GM12878 (cell line): ENCODE data around the gene TMEM72. TPM values are rescaled to one million over a fixed set of nuclear protein-coding genes. Genes with fewer than 3 reads are reported as not detected.

Experiments
- ATAC-seq: fragments of 200-7000 bp; cut with Tn5 transposase; 3 replicates; pipeline ENCODE4 v1.9.1; 2020; ENCODE audit warnings: mild to moderate bottlenecking, moderate library complexity
- BruUV-seq: library from RNA; stranded (reverse); fragments of 400-500 nt; replicated peaks from 2 replicates; lab custom pipeline; 2021; lab: Mats Ljungman, UMichigan
- CTCF ChIA-PET: fragments of 300-600 bp; sonication (Branson Sonifier 250); formaldehyde crosslinking; extraction: SDS; loops from one replicate; lab custom pipeline; 2021; ENCODE audit warnings: inconsistent platforms; lab: Yijun Ruan, JAX
- POLR2A ChIA-PET: fragments of 350-600 bp; formaldehyde crosslinking; extraction: SDS; loops from one replicate; lab custom pipeline; 2021; ENCODE audit warnings: inconsistent platforms; lab: Charles Lee
- RAD21 ChIA-PET: fragments of 300-600 bp; sonication (Branson Sonifier 250); formaldehyde crosslinking; loops from one replicate; lab custom pipeline; 2023; ENCODE audit warnings: antibody characterized with exemption; ENCODE audit not compliant: unreplicated experiment; lab: Charles Lee
- SMC1A ChIA-PET: fragments of 300-600 bp; sonication (Branson Sonifier 250); formaldehyde crosslinking; loops from one replicate; lab custom pipeline; 2023; ENCODE audit not compliant: unreplicated experiment, uncharacterized antibody; lab: Charles Lee
- DNase-seq: peaks from one replicate; pipeline ENCODE4 v3.0.0-alpha.2; 2011; ENCODE audit warnings: low read depth, low spot score
- FAIRE-seq: peaks from 3 replicates; lab custom pipeline; 2011; peaks lifted over from hg19 to GRCh38; lab: Jason Lieb, UNC
- H2AFZ ChIP-seq: 2 replicates; pipeline ENCODE4 v1.6.0; 2011; ENCODE audit warnings: low read depth, low read length, control low read depth; ENCODE audit not compliant: control insufficient read depth
- H3K27ac ChIP-seq: 2 replicates; pipeline ENCODE4 v1.5.1; 2011; ENCODE audit warnings: control low read depth; ENCODE audit not compliant: control insufficient read depth, insufficient read depth
- H3K27me3 ChIP-seq, 2 experiments: replicated peaks in 1 of 2; 2 replicates each; pipeline versions ENCODE4 v1.6.0 to v1.6.1; 2011; ENCODE audit warnings: low read length in 1 of 2; ENCODE audit not compliant: control insufficient read depth in 2 of 2, insufficient read depth in 2 of 2
- H3K36me3 ChIP-seq, 2 experiments: 2 replicates each; pipeline ENCODE4 v1.5.1; 2011; ENCODE audit warnings: low read length in 1 of 2; ENCODE audit not compliant: control insufficient read depth in 2 of 2, insufficient read depth in 2 of 2
- H3K4me1 ChIP-seq: 2 replicates; pipeline ENCODE4 v1.6.1; 2011; ENCODE audit warnings: mild to moderate bottlenecking, low read length, moderate library complexity, mixed read lengths; ENCODE audit not compliant: control insufficient read depth, insufficient read depth
- H3K4me2 ChIP-seq: 2 replicates; pipeline ENCODE4 v1.6.0; 2011; ENCODE audit warnings: control low read depth; ENCODE audit not compliant: control insufficient read depth, insufficient read depth
- H3K4me3 ChIP-seq: fragments of 200-600 bp; sonication (generic); 2 replicates; pipeline ENCODE4 v1.5.1; 2016
- H3K79me2 ChIP-seq: 2 replicates; pipeline ENCODE4 v1.6.0; 2011; ENCODE audit warnings: low read length; ENCODE audit not compliant: control insufficient read depth, insufficient read depth
- H3K9ac ChIP-seq: 2 replicates; pipeline ENCODE4 v1.8.0; 2011; ENCODE audit warnings: low read length, control low read depth, mixed read lengths; ENCODE audit not compliant: control insufficient read depth, insufficient read depth
- H3K9me3 ChIP-seq: replicated peaks from 3 replicates; pipeline ENCODE4 v1.5.1; 2011; ENCODE audit warnings: mild to moderate bottlenecking, low read length; ENCODE audit not compliant: control insufficient read depth, insufficient read depth
- H4K20me1 ChIP-seq: 2 replicates; pipeline ENCODE4 v1.6.0; 2011; ENCODE audit not compliant: control insufficient read depth, insufficient read depth
- ATF7 ChIP-seq: fragments of 450-650 bp; IDR thresholded peaks from 2 replicates; pipeline ENCODE4 v1.6.1; 2016; ENCODE audit warnings: low read depth, mild to moderate bottlenecking
- CBX5 ChIP-seq: sonication (generic); IDR thresholded peaks from 2 replicates; pipeline ENCODE4 v1.6.1; 2016; ENCODE audit warnings: low read depth, moderate library complexity, mild to moderate bottlenecking, inconsistent platforms
- CHD1 ChIP-seq: IDR thresholded peaks from 2 replicates; pipeline ENCODE4 v1.6.1; 2012; ENCODE audit warnings: low read depth, low read length, improper control_type of control experiment
- GABPA ChIP-seq: IDR thresholded peaks from 2 replicates; pipeline ENCODE4 v1.6.1; 2014; ENCODE audit warnings: antibody characterized with exemption, low read depth, mild to moderate bottlenecking, inconsistent platforms
- IKZF1 ChIP-seq: fragments of 450-650 bp; conservative IDR thresholded peaks from 2 replicates; pipeline ENCODE4 v1.6.1; 2017; ENCODE audit warnings: antibody characterized with exemption, mild to moderate bottlenecking
- JUNB ChIP-seq: IDR thresholded peaks from 2 replicates; pipeline ENCODE4 v1.6.1; 2016; ENCODE audit warnings: antibody characterized with exemption, mild to moderate bottlenecking
- KLF5 ChIP-seq: fragments of 450-650 bp; IDR thresholded peaks from 2 replicates; pipeline ENCODE4 v1.6.1; 2014; ENCODE audit warnings: mild to moderate bottlenecking; ENCODE audit not compliant: partially characterized antibody
- NFXL1 ChIP-seq: fragments of 450-650 bp; IDR thresholded peaks from 2 replicates; pipeline ENCODE4 v1.6.1; 2017; ENCODE audit warnings: antibody characterized with exemption, mild to moderate bottlenecking, borderline replicate concordance
- NFYA ChIP-seq: IDR thresholded peaks from 2 replicates; pipeline ENCODE4 v1.6.1; 2011; ENCODE audit warnings: low read depth, mild to moderate bottlenecking, low read length, improper control_type of control experiment, borderline replicate concordance
- PAX8 ChIP-seq: fragments of 450-650 bp; IDR thresholded peaks from 2 replicates; pipeline ENCODE4 v1.6.1; 2017; ENCODE audit warnings: mild to moderate bottlenecking, moderate library complexity
- PKNOX1 ChIP-seq: fragments of 450-650 bp; IDR thresholded peaks from 2 replicates; pipeline ENCODE4 v1.6.1; 2016; ENCODE audit warnings: mild to moderate bottlenecking
- POU2F2 ChIP-seq: IDR thresholded peaks from 3 replicates; pipeline ENCODE4 v1.6.1; 2011; ENCODE audit warnings: low read depth, mild to moderate bottlenecking, low read length, borderline replicate concordance
- SMARCA5 ChIP-seq: fragments of 450-650 bp; IDR thresholded peaks from 2 replicates; pipeline ENCODE4 v1.6.1; 2017; ENCODE audit warnings: mild to moderate bottlenecking
- ZBED1 ChIP-seq: IDR thresholded peaks from 2 replicates; pipeline ENCODE4 v1.6.1; 2016; ENCODE audit warnings: borderline replicate concordance
- ZNF274 ChIP-seq: IDR thresholded peaks from one replicate; pipeline ENCODE4 v1.8.0; 2011; ENCODE audit not compliant: insufficient read length, insufficient read depth
- ZNF622 ChIP-seq: fragments of 450-650 bp; IDR thresholded peaks from 2 replicates; pipeline ENCODE4 v1.6.1; 2017; ENCODE audit warnings: mild to moderate bottlenecking, inconsistent platforms
- WGBS: methylation state at CpG from one replicate; pipeline ENCODE4 v1.1.6; 2016; ENCODE audit warnings: low lambda C conversion rate; ENCODE audit not compliant: insufficient replicate concordance, insufficient coverage; ENCODE audit errors: missing lambda C conversion rate; 5-methylcytosine and 5-hydroxymethylcytosine counted together
- in situ Hi-C: fragments of 300-500 bp; cut with MboI; formaldehyde crosslinking; loops from 9 replicates; pipeline ENCODE4 v1.14.3; 2018; ENCODE audit warnings: mixed read lengths
- intact Hi-C: fragments of 100-400 bp; cut with micrococcal nuclease; formaldehyde crosslinking; loops from one replicate; pipeline ENCODE4 v1.14.2; 2022; ENCODE audit not compliant: unreplicated experiment
- polyA plus RNA-seq, 11 experiments: library from polyadenylated mRNA; depleted of rRNA in 4 of 11; unstranded in 6 of 11; stranded (reverse) in 5 of 11; fragments of >200 nt; fragmentation: Nextera tagmentation in 4 of 11; fragmentation: Illumina TruSeq in 1 of 11; extraction: Ambion mirVana in 4 of 11; extraction: Trizol in 1 of 11; gene quantifications; 1 replicate in 1 of 11; 2 replicates in 10 of 11; pipeline versions ENCODE4 v1.2.1 to v1.2.3, GENCODE V29; 2011 to 2016; ENCODE audit warnings: inconsistent platforms in 2 of 11, missing spikeins in 2 of 11, low read depth in 1 of 11
- total RNA-seq, 4 experiments: library from RNA; depleted of rRNA in 3 of 4; stranded (reverse); fragments of >200 nt in 3 of 4; fragmentation: Illumina TruSeq in 1 of 4; extraction: Trizol in 1 of 4; gene quantifications; 2 replicates each; pipeline versions ENCODE4 v1.2.1 to v1.2.3, GENCODE V29; 2013 to 2021
- TF ChIP-seq, protein P1 (sequence below): IDR thresholded peaks from 2 replicates; pipeline ENCODE4 v1.6.1; 2011; ENCODE audit warnings: borderline replicate concordance, low read depth, mild to moderate bottlenecking, moderate library complexity, mixed read lengths, low read length; ENCODE audit not compliant: insufficient read depth; ENCODE audit errors: extremely low read length
- TF ChIP-seq, protein P2 (sequence below): IDR thresholded peaks from 2 replicates; pipeline ENCODE4 v1.6.1; 2011; ENCODE audit warnings: low read depth, mild to moderate bottlenecking, low read length, moderate library complexity, borderline replicate concordance; ENCODE audit errors: extremely low read depth

Gene TMEM72
- total and polyA plus RNA-seq, 10 of the 15 experiments (the other 5 are each of a cell fraction or from before 2014, with no cell fraction given) = 0.12 TPM; not detected in 9

- SMC1A ChIA-PET = no interaction called here
- WGBS = 0% methylated on average over 4 of the region's 4 CpGs
Measured at GRCh38 chr10:44888886-44889285, 22.3 kb upstream of the TMEM72 start.

More at GRCh38 chr10:44888886-44889285, 22.3 kb upstream of the TMEM72 start:
- in situ Hi-C loops = no loop called here
- ATAC-seq (no peak), DNase-seq (no peak)
- ChIA-PET CTCF (interaction anchor here (0.6 kb wide), 1 partner anchor 130 kb away, joined by 3 read pairs; no protein-coding TSS in a partner anchor), RAD21 (no interaction called here), POLR2A (no interaction called here)
- no peaks in the 10 kb centered on the region; a peak in 1 of 4 replicates for H3K27me3 ChIP-seq
- H3K36me3 ChIP-seq = no peaks in the 10 kb centered on the region
- no TSS peak for BruUV-seq
- no peak overlapping the region for H3K27ac ChIP-seq
- no peaks in the 10 kb centered on the region for H3K79me2 ChIP-seq
- H3K9me3 ChIP-seq = no peaks in the 10 kb centered on the region
- no peaks in the 10 kb centered on the region for H3K4me1 ChIP-seq
- TF ChIP-seq JUNB = no peak
- TF ChIP-seq ZBED1 = no peak
- TF ChIP-seq POU2F2 = no peak
- TF ChIP-seq NFYA = no peak
- no peak for TF ChIP-seq SMARCA5
- TF ChIP-seq ATF7 = no peak
- TF ChIP-seq ZNF622 = no peak
- TF ChIP-seq, protein P1, sequence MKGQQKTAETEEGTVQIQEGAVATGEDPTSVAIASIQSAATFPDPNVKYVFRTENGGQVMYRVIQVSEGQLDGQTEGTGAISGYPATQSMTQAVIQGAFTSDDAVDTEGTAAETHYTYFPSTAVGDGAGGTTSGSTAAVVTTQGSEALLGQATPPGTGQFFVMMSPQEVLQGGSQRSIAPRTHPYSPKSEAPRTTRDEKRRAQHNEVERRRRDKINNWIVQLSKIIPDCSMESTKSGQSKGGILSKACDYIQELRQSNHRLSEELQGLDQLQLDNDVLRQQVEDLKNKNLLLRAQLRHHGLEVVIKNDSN = no peak
- no peak for TF ChIP-seq ZNF274
- TF ChIP-seq GABPA = no peak
- TF ChIP-seq, protein P2, sequence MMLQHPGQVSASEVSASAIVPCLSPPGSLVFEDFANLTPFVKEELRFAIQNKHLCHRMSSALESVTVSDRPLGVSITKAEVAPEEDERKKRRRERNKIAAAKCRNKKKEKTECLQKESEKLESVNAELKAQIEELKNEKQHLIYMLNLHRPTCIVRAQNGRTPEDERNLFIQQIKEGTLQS = no peak
- no peak for TF ChIP-seq PKNOX1
- no peak for TF ChIP-seq PAX8
- TF ChIP-seq CHD1 = no peak
- no peak for TF ChIP-seq CBX5
- TF ChIP-seq NFXL1 = no peak
- TF ChIP-seq KLF5 = no peak
- no peak for TF ChIP-seq IKZF1
- TF ChIP-seq, all 136 proteins: peak for 0
- Histone ChIP-seq H3K4me3 (no peak overlapping the region), H2AFZ (no peak overlapping the region), H4K20me1 (no peaks in the 10 kb centered on the region), H3K4me2 (no peak overlapping the region), H3K9ac (no peak overlapping the region)
- intact Hi-C loops = no loop called here
- no peak for FAIRE-seq
